ENCODE results near the gene KLF16. TPM values are rescaled to one million over a fixed set of nuclear protein-coding genes. Genes with fewer than 3 reads are reported as not detected.
A peak's percentile ranks its signal among the peaks of the same experiment; 100 is the strongest.
"Not testable (repeated sequence)": the region's sequence is repeated elsewhere in the genome, so short reads cannot be mapped to it uniquely, and the experiment has no call there.

Gene KLF16
- total and polyA plus RNA-seq, 2 experiments from 2014 or later, result 6.4 to 16.0 TPM

DNA sequence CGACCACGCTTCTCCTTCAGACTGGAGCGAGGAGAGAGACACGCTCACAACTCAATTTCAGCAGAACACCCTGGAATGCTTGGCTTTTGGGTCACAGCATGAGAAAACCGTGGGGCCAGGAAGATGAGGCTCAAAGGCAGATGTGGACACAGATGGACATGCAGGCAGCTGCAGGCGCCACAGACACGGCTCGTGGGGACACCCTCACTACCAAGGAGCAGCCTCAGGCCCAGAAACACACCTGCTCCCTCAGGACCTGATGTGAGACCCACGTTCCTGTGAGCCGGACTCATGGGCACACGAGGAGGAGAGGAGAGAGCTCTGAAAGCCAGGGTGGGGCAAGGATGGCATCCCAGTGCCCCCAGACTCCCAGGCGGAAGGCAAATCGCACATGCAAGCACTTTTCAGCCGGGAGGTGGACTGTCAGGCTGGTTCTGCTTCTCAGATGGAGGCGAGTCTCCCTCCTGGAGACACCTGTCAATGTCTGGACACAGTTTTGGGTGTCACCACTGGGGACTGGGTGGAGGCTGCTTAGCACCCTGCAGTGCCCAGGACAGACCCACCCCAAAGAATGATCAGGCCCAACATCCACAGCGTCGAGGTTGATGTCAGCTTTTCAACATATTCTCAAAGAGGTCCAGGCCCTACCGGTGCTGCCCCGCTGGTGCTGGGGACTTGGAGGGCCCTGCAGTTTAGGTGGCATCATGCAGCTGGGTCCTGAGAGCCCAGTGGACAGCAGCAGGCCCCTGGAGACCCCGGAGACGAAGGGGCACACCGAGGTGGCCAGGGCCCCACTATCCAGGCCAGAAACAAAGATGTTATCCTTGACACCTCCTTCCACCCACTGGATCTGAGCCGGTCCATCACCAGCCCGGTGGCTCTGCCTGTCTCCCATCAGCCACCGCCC is 19.7 kb upstream of the KLF16 start:
- no peak for TF ChIP-seq EZH2phosphoT487 (IDR thresholded peaks at IDR 0.05; ENCODE audit: low read depth, severe bottlenecking, unreplicated experiment)
- no peak for TF ChIP-seq CTCF (IDR thresholded peaks at IDR 0.05; ENCODE audit: poor library complexity)
- H3K36me3 ChIP-seq (replicated peaks; ENCODE audit: insufficient read depth, low read depth), result no peaks in the 10 kb centered on the region
- no peaks in the 10 kb centered on the region for H3K9me2 ChIP-seq (replicated peaks; ENCODE audit: insufficient read depth)
- peak overlapping the region; percentile 99 for H3K4me2 ChIP-seq
- H3K4me1 ChIP-seq (ENCODE audit: insufficient read depth), result peaks cover 22% of the 10 kb centered on the region
- H3K9me3 ChIP-seq (ENCODE audit: low read depth), result no peaks in the 10 kb centered on the region
- H4K20me1 ChIP-seq (ENCODE audit: insufficient read depth, poor library complexity, severe bottlenecking), result peaks cover 32% of the 10 kb centered on the region
- H3K27me3 ChIP-seq, result no peaks in the 10 kb centered on the region
- H3K27ac ChIP-seq, result no peak overlapping the region
- H3K79me2 ChIP-seq, result peaks cover 43% of the 10 kb centered on the region
- no peak overlapping the region for H3K4me3 ChIP-seq
- no peak overlapping the region for H2AFZ ChIP-seq
- WGBS (ENCODE audit: low lambda C conversion rate, missing lambda C conversion rate), result 84% methylated on average over 25 of the region's 25 CpGs
- DNase-seq (ENCODE audit: low spot score), result no peak

- TF ChIP-seq CTCF (IDR thresholded peaks at IDR 0.05; ENCODE audit: poor library complexity), result no peak
- TF ChIP-seq EZH2 (IDR thresholded peaks at IDR 0.05; ENCODE audit: borderline replicate concordance), result no peak
- TF ChIP-seq EZH2phosphoT487 (IDR thresholded peaks at IDR 0.05; ENCODE audit: low read depth, severe bottlenecking, unreplicated experiment), result no peak
- H3K9me2 ChIP-seq (replicated peaks; ENCODE audit: insufficient read depth), result no peaks in the 10 kb centered on the region
- peaks cover 32% of the 10 kb centered on the region for H4K20me1 ChIP-seq (ENCODE audit: insufficient read depth, poor library complexity, severe bottlenecking)
- no peaks in the 10 kb centered on the region for H3K27me3 ChIP-seq
- H3K4me3 ChIP-seq, result no peak overlapping the region
- H3K27ac ChIP-seq, result no peak overlapping the region
- peaks cover 21% of the 10 kb centered on the region for H3K4me1 ChIP-seq (ENCODE audit: insufficient read depth)
- 83% methylated on average over 25 of the region's 31 CpGs for WGBS (ENCODE audit: low lambda C conversion rate, missing lambda C conversion rate)
- DNase-seq (ENCODE audit: low spot score), result no peak
- peak overlapping the region; percentile 99 for H3K4me2 ChIP-seq
- no peaks in the 10 kb centered on the region for H3K36me3 ChIP-seq (replicated peaks; ENCODE audit: insufficient read depth, low read depth)
- no peak overlapping the region for H2AFZ ChIP-seq
- H3K79me2 ChIP-seq, result peaks cover 43% of the 10 kb centered on the region
- no peaks in the 10 kb centered on the region for H3K9me3 ChIP-seq (ENCODE audit: low read depth)
These were observed 18.9 kb upstream of the KLF16 start for GRCh38 chr19:1882089-1882785.

GRCh38 chr19:1881393-1882088 is 18.2 kb upstream of the KLF16 start:
- H3K27ac ChIP-seq, result not testable (repeated sequence)
- peaks cover 22% of the 10 kb centered on the region for H3K4me1 ChIP-seq (ENCODE audit: insufficient read depth)

More at GRCh38 chr19:1881393-1882088, 18.2 kb upstream of the KLF16 start:
- H3K27me3 ChIP-seq; H3K4me2 ChIP-seq; H3K9me2 ChIP-seq (replicated peaks; ENCODE audit: insufficient read depth); H3K4me3 ChIP-seq; DNase-seq (ENCODE audit: low spot score); H2AFZ ChIP-seq; H3K9me3 ChIP-seq (ENCODE audit: low read depth); H3K36me3 ChIP-seq (replicated peaks; ENCODE audit: insufficient read depth, low read depth): not testable (repeated sequence)
- H4K20me1 ChIP-seq (ENCODE audit: insufficient read depth, poor library complexity, severe bottlenecking), result peaks cover 32% of the 10 kb centered on the region
- peaks cover 43% of the 10 kb centered on the region for H3K79me2 ChIP-seq
- 95% methylated on average over 4 of the region's 44 CpGs for WGBS (ENCODE audit: low lambda C conversion rate, missing lambda C conversion rate)

All from hepatocyte (in vitro differentiated cells).